Mucosa of gallbladder (tissue), 1 donor: ENCODE results near the gene MMEL1. TPM values are rescaled to one million over a fixed set of nuclear protein-coding genes. Genes with fewer than 3 reads are reported as not detected.
"Not testable (repeated sequence)": the region's sequence is repeated elsewhere in the genome, so short reads cannot be mapped to it uniquely, and the experiment has no call there.

Experiments
- DNase-seq: peaks from one replicate; pipeline ENCODE4 v3.0.0-alpha.2; 2020; ENCODE audit warnings: low spot score
- total RNA-seq: library from RNA; stranded (reverse); gene quantifications from one replicate; pipeline ENCODE4 v1.2.1, GENCODE V29; 2021
- donor health status: DM: no; HTN: no; CAD: no.

MMEL1 gene
- total RNA-seq, 1 donor from 2014 or later = 22.9 TPM

- DNase-seq = no peak
These were observed 74.0 kb downstream of the MMEL1 start for GRCh38 chr1:2558861-2559260.

DNA sequence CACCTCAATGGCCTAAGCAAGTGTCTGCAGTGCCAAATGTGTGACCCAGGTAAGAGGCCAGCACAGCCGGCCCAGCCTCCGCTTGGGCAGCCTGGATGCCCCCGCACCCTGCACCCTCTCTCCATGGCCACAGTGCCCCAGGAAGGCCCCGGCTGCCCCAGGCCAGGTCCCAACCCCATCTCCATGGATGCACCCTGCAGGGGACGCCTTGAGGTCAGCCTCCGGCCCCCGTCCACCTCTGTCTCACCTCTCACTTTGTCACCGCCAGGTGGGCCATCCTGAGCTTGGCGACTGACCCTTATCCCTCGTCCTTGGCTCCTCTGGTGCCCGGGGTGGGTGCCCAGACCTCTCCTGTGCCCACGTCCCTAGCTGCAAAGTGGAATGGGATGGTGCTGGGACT, 74.4 kb downstream of the MMEL1 start:
- DNase-seq = no peak

GRCh38 chr1:2557482-2558400, 75.1 kb downstream of the MMEL1 start:
- DNase-seq = peak; percentile 62

DNA sequence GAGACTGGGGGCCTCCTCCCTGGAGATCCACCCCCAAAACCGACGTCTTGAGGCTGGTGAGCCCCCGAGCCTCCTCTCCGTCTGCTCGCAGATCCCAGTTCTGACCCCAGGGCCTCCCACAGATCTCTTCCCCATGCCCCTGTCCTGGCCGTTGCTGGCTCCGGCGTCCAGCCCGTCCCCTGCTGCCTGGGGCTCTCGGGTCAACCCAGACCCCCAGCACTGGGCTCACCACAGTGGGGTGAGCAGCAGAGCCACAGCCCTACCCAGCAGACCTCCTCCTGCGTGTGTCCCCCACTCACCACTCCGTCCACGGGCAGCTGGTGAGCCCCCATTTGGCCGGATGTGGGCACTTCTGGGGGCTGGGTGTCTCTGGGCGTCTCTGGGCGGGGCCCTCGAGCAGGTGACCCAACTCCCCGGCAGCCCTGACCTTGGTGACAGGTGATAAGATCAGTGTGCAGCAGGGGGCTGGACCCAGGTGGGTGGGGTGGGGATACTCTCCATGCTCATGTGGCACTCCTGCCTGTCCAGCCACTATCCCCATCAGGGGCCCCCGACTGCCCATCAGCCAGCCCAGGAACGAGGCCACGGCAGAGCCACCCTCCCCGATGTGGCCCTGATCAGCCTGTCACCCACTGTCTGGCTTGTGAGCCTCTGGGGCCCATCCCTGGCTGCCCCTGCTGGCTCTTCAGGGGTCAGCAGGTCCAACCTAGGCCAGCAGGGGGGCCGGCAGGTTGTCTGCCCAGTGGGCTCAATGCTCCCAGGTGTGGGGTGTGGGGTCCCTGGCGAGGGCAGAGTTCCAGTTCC, 75.9 kb downstream of the MMEL1 start:
- DNase-seq = no peak

- DNase-seq = peak; percentile 53
These were observed 76.5 kb downstream of the MMEL1 start, which contains the start of gene TNFRSF14 for GRCh38 chr1:2556277-2556677. TNFRSF14 (plus strand) TSS chr1:2556371; CDS start chr1:2556665, 294 bp downstream.

- DNase-seq = peak; percentile 93
These were observed 77.1 kb downstream of the MMEL1 start for GRCh38 chr1:2555634-2556276.

DNA sequence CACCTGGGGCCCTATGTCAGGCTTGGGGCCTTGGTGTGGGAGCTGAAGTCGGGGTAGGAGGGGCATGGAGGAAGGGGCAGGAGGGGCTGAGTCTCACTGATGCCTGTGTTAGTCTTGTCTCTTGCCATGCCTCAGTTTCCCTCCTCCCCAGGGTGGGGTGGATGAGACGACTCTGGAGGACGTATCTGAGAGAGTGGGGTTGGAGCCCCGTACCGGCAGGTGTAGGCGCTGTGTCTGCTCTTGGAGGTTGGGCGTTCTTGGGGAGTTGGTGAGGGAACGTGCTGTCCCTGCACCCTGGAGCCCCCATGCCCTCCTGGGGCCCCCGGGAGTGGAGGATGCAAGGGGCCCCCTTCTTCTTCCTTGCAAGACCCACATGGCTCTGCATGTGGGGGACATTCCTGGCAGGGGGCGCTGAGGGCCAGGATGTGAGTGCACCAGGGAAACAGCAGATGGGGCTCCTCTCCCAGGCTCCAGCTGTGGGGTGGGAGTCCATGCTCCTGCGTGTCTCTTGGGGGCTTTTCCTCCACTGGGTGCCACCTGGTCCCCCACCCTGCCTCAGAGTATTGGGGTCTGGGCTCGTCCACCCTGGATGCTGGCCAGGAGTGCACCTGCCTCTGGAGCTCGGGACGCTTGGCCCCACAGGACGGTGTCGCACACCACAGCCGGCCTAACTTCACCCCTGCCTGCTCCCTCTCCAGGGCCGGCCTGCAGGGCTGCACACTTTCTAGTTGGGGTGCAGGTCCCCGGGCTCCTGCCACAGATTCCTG, 78.0 kb downstream of the MMEL1 start:
- peak; percentile 33 for DNase-seq

DNA sequence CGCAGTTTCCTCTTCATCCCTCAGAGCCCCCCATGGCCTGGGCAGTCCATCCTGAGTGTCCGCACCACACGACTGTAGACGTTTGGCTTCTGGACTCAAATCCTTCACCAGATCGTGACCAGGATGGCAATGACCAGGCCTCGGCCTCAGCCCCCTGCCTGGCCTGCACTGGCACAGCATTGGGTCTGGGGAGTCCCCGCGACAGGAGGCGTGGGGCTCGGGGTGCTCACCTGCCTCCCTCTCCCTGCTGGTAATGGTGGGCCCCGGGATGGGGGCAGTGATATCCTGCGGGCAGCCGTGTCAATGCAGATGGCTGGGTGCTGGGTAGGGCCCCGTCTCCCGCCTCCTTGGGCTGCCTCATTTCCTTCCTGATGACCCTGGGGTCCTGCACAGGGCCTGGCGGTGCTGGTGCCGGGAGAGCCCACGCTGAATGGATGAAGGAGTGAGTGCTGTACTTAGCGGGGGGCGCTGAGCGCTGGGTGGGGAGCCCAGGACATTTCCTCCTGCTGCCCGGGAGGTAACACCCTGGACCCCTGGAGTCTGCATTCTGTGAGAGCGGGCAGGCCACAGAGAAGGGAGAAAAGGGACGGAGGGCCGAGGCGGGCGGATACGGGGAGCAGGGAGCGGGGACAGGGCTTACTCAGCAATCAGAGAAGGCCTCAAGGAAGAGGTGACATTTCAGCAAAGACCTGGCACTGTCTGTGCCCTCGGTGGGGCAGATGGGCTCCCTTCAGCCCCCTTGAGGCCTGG, 78.8 kb downstream of the MMEL1 start:
- no peak for DNase-seq

DNA sequence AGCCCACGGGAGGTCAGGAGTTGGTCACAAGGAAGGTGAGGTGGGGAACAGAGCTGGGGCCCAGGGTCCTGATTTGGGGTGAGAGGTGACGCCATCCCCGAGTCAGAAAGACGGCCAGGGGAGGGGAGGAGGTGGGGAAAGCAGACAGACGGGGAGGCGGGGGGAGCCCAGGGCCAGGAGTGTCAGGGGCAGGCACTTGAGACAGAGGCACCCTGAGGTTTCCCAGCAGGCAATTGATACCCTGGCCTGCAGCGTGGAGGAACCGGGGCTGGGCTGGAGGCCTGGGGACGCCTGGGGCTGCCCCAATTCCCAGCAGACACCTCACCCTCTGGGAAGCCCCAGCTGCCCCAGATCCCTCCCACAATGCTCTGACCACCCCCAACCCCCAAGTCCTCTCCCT, 79.7 kb downstream of the MMEL1 start:
- not testable (repeated sequence) for DNase-seq

GRCh38 chr1:2552189-2552588, 80.6 kb downstream of the MMEL1 start:
- DNase-seq = no peak

DNA sequence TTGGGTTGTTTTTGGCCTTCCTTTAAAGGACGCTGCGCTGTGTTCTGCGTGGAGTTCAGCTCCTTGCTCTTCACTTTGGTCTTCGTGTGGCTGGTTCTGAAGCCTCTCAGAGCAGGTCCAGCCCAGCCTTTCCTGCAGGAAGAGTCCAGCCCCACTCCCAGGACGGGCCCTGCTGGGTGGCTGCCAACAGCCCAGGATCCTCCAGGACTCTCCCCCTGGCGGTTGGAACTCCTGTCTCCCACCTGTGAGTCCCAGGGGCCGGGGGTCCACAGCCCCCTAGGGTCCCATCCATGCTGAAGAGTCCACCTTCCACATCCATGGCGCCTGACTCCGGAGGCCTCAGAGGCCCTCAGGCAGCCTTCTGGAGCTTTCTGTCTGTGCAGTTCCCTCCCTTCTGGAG, 81.3 kb downstream of the MMEL1 start:
- DNase-seq = not testable (repeated sequence)

DNA sequence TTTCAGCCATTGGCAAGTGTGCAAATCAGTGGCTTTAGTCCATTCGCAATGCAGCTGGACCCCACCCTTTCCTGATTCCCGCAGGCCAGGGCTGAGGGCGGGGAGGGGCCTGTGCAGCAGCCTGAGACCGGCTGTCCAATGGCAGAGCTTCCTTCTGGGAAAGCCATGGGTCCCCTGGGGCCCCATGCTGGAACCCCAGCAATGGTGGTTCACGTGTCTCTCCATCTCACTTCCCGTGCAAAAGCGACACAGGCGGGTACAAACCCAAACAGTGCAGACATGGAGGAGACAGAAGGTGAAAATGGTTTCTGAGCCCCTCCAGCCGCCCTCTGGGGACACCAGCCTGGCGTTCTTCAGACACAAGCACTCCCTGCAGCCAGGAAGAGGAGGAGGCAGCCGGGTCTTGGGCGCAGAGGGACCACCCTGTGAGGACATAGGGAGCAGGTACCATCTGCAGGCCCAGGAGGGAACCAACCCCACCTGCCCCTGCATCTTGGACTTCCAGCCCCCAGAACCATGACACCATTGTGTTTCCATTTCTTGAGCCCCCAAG, 82.4 kb downstream of the MMEL1 start:
- not testable (repeated sequence) for DNase-seq

- DNase-seq = not testable (repeated sequence)
These were observed 83.3 kb downstream of the MMEL1 start for GRCh38 chr1:2549367-2550029.

- peak; percentile 86 for DNase-seq
These were observed 84.7 kb downstream of the MMEL1 start for GRCh38 chr1:2548068-2548589.

DNA sequence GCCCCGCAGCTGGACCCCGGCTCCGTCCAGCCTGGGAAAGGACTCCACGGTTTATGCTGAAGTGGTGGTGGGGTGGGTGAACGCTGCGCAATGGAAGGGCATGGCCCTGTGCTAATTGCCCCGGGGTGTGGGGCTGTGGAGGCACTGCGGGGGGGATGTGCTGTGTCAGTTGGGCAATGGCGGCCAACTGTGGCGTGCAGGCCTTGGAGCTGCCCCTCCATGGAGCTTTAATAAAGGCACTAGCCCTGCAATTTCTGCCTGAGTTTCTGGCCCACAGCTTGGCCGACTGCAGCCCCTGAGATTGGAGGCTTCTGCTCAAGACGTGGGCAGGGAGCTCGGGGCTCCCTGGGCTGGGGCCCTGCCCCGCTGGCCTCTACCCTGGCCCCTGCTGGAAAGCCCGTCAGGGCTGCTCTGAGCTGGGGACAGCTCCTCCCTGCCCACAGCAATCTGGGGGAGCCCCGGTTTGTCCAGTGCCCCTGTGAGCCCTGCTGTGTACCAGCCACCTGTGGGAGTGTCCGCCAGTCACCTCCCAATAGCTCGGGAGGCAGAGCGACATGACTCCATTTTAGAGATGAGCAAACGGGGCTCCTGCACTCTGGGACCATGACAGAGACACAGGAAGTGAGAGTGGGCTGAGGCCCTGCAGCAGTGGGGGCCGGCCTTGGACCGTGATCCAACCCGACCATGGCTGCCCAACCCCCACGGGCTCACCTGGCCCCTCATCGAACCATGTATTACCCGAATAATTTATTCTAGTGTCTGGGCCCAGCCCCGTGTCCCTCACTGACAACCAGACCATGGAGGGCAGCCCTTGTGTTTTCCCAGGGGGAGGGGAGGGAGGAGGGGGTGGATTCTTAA, 85.4 kb downstream of the MMEL1 start:
- no peak for DNase-seq

DNA sequence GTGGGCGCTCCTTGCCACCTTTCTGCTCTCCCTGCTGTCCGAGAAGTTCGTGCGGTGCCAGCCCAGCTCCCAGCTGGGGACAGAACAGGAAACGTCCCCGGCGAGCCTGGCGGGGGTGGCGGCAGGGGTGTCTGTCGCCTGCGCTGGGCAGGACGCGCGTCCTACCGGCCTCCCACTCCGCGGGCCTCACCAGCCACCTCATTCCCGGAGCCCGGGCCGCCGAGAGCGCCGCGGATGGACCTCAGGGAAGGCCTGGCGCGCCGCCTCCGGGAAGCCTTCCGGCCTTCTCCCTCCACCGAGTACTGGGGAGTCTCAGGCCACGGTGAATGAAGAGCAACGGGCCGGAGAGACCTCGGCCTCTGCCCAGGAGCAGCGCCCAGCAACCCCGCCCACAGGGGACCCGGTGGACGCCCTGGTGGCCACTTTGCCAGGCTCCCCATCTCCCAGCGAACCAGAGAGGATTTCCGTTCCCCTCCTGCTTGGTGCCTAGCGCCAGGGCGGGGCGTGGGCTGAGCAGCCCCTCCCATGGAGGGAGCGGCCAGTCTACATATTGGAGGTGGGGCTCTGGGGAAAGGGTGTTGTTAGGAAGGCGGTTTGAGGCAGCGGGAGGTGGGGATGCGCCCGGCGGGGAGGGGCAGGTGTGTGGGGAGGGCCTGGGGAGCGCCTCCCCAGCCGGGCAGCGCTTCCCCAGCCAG, 86.2 kb downstream of the MMEL1 start:
- DNase-seq = peak; percentile 90

GRCh38 chr1:2545754-2546514, 86.9 kb downstream of the MMEL1 start:
- DNase-seq = peak; percentile 92
